HG03575 (cell line): Measurements from ENCODE around the gene UROS.
A peak's percentile ranks its signal among the peaks of the same experiment; 100 is the strongest.

Source experiments
- ATAC-seq: cut with Tn5 transposase; IDR thresholded peaks from one replicate; pipeline ENCODE4 v1.9.1; 2021; ENCODE audit not compliant: unreplicated experiment, insufficient number of reproducible peaks, low FRiP score; ENCODE audit errors: extremely low read depth

Gene UROS

GRCh38 chr10:125795637-125796190, 27.3 kb downstream of the UROS start:
- ATAC-seq = no peak

GRCh38 chr10:125795128-125795527, 27.9 kb downstream of the UROS start:
- ATAC-seq = no peak

- no peak for ATAC-seq
Measured at GRCh38 chr10:125792342-125793300, 30.4 kb downstream of the UROS start.

- ATAC-seq = no peak
Measured at GRCh38 chr10:125788156-125789034, 34.7 kb downstream of the UROS start.

GRCh38 chr10:125785791-125786190, 37.3 kb downstream of the UROS start:
- no peak for ATAC-seq

GRCh38 chr10:125783957-125784356, 39.1 kb downstream of the UROS start:
- peak; percentile 67 for ATAC-seq

- ATAC-seq = no peak
Measured at GRCh38 chr10:125783408-125783807, 39.6 kb downstream of the UROS start.

GRCh38 chr10:125782616-125783015, 40.4 kb downstream of the UROS start:
- no peak for ATAC-seq

GRCh38 chr10:125782054-125782453, 41.0 kb downstream of the UROS start:
- no peak for ATAC-seq

GRCh38 chr10:125781374-125781773, 41.7 kb downstream of the UROS start:
- ATAC-seq = no peak

- ATAC-seq = no peak
Measured at GRCh38 chr10:125779403-125780327, 43.4 kb downstream of the UROS start.

GRCh38 chr10:125778556-125778955, 44.5 kb downstream of the UROS start:
- no peak for ATAC-seq

GRCh38 chr10:125777806-125778205, 45.3 kb downstream of the UROS start:
- no peak for ATAC-seq

GRCh38 chr10:125775491-125776106, 47.5 kb downstream of the UROS start, which contains the start of gene MMP21:
TSS of gene MMP21 (minus strand) at chr10:125775821. CDS start at chr10:125775821, 0 bp downstream.
- ATAC-seq = no peak

GRCh38 chr10:125774581-125775191, 48.4 kb downstream of the UROS start:
- no peak for ATAC-seq

- no peak for ATAC-seq
Measured at GRCh38 chr10:125773687-125774543, 49.1 kb downstream of the UROS start.

GRCh38 chr10:125772864-125773180, 50.2 kb downstream of the UROS start:
- no peak for ATAC-seq
